HG02642 (cell line): ENCODE results near the gene ATAD1.
A peak's percentile ranks its signal among the peaks of the same experiment; 100 is the strongest.
"Not testable (repeated sequence)": the region's sequence is repeated elsewhere in the genome, so short reads cannot be mapped to it uniquely, and the experiment has no call there.

Experiments used
- ATAC-seq: cut with Tn5 transposase; IDR thresholded peaks from one replicate; pipeline ENCODE4 v1.9.1; 2021; ENCODE audit warnings: mild to moderate bottlenecking; ENCODE audit not compliant: unreplicated experiment, poor library complexity

Gene ATAD1

DNA sequence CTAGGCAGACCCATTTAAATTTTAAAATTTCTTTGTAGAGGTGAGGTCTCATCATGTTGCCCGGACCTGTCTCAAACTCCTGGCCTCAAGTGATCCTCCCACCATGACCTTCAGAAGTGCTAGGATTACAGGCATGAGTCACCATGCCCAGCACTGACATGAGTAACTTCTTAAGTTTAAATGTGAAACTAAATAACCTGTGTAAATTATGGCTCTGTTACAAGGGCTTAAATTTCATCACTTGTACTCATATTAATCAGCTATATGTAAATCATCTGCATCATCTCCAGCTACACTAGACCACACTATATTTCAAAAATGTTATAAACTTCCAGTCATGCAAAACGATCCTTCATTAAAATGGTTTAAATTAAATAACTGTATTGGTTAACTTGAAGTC is 56.1 kb downstream of the ATAD1 start:
- ATAC-seq: peak; percentile 75

DNA sequence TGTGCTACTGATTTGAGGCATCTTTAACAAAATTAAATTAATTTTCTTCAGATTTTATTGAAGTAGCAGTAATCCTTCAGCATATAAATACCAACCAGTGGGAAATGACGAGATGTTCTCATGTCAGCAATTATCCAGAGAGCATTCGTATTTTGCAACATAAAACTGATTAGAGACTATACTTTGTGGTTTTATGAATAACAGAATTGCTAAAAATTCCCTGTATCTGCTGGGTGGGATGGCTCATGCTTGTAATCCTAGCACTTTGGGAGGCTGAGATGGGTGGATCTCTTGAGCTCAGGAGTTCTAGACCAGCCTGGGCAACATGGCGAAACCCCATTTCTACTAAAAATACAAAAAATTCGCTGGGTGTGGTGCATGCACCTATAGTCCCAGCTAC is 56.9 kb downstream of the ATAD1 start:
- no peak for ATAC-seq

DNA sequence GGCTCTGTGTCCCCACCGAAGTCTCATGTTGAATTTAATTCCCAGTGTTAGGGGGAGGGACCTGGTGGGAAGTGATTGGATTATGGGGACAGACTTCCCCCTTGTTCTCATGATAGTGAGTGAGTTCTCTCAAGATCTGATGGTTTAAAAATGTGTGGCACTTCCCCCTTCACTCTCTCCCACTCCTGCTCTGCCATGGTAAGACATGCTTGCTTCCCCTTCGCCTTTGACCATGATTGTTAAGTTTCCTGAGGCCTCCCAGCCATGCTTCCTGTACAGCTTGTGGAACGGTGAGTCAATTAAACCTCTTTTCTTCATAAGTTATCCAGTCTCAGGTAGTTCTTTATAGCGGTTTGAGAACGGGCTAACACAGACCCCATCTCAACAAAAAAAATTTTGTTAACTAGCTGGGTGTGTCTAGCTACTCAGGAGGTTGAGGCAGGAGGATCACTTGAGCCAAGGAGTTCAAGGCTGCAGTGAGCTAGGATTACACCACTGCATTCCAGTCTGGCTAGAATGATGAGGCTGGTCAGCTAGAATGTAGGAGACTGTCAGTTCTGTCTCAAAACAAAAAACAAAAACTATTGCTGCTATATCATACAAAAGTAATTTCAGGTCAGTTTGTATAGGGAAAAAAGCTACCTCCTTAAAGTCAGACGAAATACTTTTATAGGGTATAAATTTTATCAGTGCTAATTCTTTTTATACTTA is 57.7 kb downstream of the ATAD1 start:
- no peak for ATAC-seq

DNA sequence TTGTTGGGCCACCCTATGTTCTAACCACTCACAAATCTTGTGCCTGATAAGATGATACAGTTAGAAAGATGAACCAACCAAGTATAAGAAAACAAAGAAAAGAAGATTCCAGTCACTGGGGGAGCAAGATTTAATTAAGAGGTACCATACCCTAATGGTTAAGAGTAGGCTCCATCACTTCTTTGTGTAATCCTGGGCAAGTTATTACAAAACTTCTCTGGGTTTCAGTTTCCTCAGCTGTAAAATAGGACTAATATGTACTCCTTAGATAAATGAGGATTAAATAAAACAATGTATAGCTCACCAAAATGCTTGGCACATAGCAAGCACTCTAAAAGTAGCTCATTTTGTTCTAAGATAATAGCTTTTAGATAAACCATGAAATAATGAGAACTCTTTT is 58.5 kb downstream of the ATAD1 start:
- no peak for ATAC-seq

DNA sequence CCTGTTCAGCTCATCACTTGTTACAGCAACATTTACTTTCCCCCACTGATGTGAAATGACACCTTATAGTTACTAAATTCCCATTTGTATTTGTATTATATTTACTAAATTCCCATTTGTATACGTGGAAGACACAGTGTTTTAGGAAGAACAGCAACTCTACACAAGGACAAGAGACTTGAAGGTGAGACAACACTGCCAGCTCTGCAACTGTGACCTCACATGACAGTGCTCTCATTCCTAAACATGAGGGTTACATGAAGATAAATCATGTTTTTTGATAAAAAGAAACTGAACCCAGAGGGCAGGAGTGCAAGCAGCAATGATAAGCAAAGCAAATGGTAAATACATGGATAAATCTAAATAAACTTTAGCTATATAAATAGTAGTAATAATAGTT is 60.3 kb downstream of the ATAD1 start:
- ATAC-seq: no peak

DNA sequence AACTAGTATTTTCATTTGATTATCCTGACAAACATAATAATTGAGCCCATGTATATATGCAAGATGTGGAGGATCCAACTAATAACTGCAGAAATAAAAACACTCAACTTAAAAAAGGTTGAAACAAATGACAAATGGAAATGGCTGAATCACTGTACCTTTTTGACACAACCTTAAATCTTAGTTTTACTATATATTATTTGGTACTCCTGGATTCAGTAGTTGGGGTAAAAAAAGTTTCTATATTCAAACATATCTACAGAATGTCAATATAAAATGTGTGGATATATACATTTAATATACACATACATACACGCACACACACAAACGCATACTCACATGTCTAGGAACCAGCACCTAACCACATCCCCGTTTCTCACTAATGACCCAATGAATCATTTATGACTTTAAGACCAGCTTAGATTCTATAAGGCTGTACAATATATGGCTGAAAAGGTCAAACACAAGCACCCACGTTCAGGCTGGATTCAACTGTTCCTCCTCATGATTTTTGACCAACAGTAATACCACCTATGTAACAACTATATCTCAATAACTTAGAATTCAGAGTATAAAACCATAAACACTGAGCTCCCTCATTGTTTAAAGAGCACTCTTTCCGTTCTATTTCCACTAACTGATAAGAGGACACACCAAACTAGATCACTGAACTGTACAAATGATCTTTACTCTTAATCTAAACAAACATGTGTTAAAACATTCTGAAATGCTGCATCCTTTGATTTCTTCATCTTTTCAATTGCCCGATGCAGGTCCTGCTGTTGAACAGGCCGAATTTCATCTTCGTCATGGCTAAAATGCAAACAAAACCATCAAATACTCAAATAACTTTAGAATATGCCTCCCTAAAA is 63.8 kb downstream of the ATAD1 start:
- ATAC-seq: no peak

DNA sequence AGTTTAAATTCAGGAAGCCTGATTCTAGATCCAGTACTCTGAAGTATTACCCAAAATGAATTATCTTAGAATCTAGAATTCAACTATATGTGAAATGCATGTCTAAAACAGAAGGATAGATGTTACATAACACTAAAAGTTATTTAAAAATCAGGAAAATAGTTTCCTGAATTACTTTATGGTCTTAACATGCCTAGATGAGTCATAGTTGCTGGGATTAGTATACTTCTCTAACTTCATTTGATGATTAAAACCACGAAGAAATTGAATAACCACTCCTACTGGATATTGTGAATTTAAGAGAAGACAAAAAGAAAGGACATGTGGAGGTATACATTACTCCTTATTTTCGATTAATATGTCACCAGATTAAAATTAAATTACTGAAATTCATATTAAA is 65.5 kb downstream of the ATAD1 start:
- no peak for ATAC-seq

DNA sequence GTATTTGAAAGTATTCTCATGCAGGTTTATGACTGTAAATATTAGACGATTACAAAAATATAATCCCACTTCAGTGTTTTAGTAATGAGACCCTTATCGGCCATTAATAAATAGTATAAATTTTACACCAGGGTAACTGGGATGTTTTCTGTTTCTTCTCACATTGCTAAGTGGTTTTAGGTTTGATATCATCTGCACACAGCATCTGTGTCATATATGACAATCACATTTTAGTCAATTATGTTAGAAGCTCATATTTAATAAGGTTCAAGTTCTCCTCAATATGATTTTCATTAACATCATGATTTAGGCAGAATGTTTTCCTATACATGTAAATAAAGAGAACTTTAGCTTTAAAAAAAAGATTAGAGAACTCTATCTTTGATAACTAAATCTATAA is 66.8 kb downstream of the ATAD1 start:
- no peak for ATAC-seq

DNA sequence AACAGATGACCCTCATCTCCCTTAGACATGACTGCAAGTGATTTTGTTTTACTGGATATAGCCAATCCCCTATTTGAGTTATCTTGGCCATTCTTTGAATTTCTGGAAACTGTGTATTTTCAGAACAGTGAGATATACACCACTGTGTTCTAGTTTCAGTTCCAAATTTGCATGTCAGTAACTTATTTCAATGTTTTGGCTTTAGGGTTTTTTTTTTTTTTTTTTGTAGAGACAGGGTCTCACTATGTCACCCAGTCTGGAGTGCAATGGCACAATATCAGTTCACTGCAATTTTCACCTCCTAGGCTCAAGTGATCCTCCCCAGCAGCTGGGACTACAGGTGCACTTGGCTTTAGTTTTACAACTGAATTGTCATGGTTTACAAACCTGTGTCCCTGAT is 67.2 kb downstream of the ATAD1 start:
- peak; percentile 74 for ATAC-seq

DNA sequence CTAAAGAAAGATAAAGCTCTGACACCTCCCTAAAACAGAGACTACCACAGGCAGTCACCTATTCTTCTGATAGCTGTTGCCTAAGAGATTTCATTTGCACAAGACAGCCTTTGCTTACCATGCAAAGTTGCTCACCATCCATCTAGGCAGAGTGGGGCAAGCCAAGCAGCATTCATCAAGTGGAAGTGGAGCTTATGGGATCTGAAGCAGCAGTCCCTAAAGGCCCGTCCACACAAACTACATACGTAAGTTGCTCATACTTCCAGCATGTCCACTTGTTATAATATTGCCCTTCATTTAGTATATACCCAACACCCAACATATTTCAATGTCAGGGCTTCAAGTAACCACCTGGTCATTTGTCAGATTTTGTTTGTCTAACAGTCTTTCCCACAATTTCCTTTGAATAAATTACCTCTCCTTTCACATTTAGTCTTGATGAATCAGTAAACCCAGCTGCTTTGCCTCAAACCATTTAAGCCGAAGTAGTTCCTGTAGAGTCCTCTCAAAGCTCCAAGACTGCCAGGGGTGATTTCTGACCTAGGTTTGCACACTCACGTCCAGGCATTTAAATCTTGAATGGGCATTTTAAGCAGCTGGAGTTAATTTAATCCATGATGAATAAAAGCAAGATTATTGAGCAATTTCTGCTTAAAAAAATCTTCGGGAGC is 67.9 kb downstream of the ATAD1 start:
- ATAC-seq: no peak

DNA sequence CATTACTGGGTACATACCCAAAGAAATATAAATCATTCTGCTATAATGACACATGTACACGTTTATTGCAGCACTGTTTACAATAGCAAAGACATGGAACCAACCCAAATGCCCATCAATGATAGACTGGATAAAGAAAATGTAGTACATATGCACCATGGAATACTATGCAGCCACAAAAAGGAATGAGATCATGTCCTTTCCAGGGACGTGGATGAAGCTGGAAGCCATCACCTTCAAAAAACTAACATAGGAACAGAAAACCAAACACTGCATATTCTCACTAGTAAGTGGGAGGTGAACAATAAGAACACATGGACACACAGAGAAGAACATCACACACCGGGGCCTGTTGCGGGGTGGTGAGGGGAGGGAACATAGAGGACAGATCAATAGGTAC is 69.8 kb downstream of the ATAD1 start:
- ATAC-seq: not testable (repeated sequence)

DNA sequence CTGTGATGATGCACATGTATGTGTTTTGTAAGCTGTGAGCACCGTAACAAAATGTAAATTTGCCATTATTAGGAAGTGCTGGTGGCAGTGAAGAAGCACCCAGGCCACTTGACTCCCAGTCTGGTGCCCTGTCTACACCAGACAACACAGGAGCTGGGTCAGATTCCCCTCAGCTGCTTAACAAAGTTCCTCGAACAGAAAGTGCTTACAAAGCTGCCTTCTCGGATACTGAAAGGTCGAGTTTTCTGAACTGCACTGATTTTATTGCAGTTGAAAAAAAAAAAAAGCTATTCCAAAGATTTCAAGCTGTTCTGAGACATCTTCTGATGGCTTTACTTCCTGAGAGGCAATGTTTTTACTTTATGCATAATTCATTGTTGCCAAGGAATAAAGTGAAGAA is 71.1 kb downstream of the ATAD1 start:
- ATAC-seq: no peak

DNA sequence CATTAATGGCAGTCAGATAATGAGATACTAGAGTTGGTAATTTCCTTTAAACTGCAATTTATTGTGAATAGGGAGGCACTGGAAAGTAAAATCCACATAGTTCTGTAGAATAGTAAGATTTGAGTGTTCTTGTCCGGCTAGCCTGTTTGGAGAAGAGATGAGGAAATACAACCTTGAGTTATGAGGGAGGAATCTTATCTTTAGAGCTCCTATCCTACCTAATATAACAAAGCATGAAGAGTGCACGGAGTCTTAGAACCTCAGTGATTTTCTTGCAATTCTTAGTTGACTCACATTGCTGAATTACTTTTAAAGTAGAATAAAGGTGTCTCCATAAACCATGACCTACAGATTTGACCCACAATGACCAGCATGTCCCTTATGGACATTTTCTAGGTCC is 73.4 kb downstream of the ATAD1 start:
- ATAC-seq: no peak

DNA sequence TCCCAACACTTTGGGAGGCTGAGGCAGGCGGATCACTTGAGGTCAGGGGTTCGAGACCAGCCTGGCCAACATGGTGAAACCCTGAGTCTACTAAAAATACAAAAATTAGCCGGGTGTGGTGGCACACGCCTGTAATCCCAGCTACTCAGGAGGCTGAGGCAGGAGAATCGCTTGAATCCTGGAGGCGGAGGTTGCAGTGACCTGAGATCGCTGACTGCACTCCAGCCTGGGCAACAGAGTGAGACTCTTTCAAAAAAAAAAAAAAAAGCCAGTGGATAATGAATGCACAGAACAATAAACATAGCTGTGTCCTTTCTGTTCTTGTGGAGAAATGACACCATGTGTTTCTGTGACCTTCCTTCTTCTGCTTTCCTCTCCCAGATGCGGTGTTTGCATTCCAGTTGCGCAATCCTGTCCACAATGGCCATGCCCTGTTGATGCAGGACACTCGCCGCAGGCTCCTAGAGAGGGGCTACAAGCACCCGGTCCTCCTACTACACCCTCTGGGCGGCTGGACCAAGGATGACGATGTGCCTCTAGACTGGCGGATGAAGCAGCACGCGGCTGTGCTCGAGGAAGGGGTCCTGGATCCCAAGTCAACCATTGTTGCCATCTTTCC is 74.9 kb downstream of the ATAD1 start:
- not testable (repeated sequence) for ATAC-seq

DNA sequence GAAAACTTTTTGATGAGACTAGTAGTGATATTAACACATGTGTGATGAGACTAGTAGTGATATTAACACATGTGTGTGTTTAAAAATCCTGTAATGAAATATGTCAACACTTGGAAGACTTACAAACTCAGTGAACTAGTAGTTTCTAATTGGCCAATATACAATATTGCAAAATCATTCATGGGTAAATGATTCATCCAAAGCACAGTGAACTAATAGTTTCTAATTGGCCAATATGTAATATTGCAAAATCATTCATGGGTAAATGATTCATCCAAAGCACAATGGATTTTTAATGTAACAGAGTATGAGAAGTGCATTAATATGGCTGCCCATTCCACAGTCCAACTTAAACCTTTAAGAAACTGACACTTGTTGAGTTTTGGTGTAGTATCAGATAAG is 77.8 kb downstream of the ATAD1 start:
- ATAC-seq: no peak

DNA sequence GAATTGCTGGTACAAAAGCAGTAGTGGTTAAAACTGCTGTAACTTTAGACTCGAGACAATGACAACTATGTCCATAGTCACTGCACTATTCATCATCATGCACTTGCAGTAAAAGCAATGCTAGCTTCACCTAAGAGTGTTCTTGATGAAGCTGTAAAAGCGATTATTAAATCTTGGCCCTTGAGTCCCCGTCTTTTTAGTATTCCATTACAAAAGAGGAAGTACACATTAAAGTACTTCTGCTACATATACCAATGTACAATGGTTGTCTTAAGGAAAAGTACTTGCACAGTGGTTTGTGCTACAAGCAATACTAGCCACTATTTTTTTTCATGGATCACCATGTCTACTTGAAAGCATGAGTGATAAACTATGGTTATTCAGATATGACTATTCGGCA is 78.3 kb downstream of the ATAD1 start:
- no peak for ATAC-seq

DNA sequence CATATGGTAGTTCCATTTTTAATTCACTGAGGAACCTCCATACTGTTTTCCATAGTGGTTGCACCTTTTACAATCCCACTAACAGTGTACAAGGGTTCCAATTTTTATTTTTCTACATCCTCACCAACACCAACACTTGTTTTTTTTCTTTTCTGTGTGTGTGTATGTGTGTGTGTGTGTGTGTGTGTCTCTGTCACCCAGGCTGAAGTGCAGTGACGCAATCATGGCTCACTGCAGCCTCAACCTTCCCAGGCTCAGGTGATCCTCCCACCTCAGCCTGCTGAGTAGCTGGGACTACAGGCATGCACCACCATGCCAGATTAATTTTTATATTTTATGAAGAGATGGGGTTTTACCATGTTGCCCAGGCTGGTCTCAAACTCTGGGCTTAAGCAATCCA is 79.8 kb downstream of the ATAD1 start:
- not testable (repeated sequence) for ATAC-seq

DNA sequence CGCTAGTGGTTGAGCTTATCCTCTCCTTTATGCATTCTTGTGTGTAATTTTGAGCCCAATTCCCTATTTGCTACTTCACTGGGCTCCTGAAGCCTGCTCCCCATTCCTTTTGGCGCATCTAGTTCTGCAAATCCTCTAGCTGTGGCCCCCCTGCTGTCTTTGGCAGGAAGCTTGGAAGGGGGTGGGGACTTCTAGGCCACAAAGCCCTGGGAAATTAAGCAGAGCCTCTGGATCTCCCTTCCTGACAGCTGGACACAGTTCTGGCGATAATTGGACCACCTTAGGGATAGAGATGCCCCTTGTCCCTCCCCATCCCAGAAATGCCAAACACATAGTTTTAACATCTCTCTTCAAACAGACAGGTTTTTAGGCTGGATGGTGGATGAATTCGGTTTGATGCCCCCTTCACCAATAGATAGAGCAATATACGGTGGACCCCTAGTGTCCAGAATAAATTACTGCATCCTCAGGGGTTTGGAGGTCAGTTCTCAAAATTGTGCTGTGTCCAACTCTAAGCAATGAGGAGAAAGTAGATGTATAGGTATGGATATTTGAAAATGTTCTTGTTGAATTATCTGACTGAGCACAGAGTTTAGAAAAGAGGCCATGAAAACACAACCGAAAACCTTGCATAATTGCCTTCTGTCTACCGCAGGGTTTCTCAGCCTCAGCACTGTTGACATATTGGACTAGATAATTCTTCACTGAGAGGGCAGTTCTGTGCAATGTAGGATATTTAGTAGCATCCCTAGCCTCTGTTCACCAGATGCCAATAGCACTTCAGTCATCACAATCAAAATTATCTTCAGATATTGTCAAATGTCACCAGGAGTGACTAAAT is 82.8 kb downstream of the ATAD1 start:
- ATAC-seq: no peak

DNA sequence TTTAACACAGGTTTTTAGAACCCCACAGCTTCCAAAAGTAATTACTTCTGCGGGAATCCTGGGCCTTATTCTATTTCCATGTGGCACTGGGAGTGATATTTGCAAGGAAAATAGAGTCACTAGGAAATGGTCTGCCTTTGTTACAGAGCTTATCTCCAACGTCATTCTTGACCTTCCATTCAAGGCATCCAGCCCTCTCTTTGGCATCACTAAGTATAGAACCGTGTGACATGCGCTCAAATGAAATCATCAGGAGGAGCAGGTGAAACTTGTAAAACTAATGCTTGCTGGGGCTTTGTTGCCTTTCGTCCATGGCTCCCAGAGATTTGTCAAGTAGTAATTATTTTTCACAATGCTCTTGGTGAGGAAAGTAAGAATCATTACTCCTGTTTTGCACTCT is 84.9 kb downstream of the ATAD1 start:
- no peak for ATAC-seq

DNA sequence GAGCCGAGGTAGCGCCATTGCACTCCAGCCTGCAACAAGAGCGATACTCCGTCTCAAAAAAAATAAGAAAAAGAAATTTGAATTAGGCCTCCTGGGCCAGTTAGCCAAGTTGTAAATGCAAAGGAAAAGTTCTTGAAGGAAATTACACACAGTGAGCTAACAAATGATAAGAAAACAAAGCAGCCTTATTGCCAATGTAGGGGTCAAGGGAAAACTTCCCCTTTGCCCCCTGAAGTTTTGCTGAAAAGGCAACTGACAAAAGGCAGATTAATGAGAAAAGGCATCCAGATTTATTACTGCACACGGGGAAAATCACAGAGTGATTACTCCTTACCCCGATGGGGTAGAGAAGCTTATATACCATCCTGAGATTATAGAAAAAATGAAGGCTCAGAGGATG is 88.1 kb downstream of the ATAD1 start:
- ATAC-seq: no peak
